ENCODE results near the gene SLC39A12. TPM values are rescaled to one million over a fixed set of nuclear protein-coding genes. Genes with fewer than 3 reads are reported as not detected.

SLC39A12 gene
- total and polyA plus RNA-seq, 10 donors: 0.06 to 0.37 (median 0.11) TPM; not detected in 2

DNA sequence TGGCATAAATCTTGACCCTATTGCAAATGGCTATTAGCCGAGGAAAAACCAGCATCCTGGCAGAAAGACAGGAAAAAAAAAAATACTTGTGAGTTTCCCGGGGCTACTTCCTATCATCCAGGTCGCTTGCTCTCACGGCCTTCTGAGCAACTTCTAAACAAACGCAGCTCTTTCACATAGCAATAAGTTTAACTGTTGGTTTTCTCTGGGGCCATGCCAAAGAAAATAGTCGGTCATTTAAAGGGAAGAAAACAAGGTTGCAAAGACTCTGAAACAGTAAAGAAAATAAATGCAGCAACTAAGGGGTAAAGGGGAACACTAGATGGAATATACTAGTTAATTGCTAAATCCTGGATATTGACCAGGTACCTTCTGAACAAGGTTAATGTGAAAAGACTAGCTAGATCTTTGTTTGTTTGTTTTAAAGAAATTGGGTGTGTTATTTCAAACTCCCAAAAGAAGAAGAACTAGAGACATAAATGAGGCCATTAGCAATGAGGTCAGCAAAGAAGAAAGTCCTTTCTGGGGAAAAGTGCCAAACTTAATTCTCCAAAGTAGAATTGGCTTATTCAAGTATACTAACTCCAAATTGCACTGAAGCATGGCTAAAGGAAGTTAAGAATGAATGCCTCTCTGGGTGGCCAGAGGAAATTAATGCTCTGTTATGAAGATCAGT, 54.2 kb downstream of the SLC39A12 start:
- TF ChIP-seq, protein P1, sequence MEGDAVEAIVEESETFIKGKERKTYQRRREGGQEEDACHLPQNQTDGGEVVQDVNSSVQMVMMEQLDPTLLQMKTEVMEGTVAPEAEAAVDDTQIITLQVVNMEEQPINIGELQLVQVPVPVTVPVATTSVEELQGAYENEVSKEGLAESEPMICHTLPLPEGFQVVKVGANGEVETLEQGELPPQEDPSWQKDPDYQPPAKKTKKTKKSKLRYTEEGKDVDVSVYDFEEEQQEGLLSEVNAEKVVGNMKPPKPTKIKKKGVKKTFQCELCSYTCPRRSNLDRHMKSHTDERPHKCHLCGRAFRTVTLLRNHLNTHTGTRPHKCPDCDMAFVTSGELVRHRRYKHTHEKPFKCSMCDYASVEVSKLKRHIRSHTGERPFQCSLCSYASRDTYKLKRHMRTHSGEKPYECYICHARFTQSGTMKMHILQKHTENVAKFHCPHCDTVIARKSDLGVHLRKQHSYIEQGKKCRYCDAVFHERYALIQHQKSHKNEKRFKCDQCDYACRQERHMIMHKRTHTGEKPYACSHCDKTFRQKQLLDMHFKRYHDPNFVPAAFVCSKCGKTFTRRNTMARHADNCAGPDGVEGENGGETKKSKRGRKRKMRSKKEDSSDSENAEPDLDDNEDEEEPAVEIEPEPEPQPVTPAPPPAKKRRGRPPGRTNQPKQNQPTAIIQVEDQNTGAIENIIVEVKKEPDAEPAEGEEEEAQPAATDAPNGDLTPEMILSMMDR (IDR thresholded peaks at IDR 0.05 in 8 of 11, conservative IDR thresholded peaks at IDR 0.05 in 3 of 11): no peak
- TF ChIP-seq POLR2A (IDR thresholded peaks at IDR 0.05) (no peak), POLR2AphosphoS5 (IDR thresholded peaks at IDR 0.05) (no peak)
- no peak overlapping the region for H3K4me3 ChIP-seq
- no peaks in the 10 kb centered on the region for H3K36me3 ChIP-seq
- no peak overlapping the region for H3K27ac ChIP-seq
- WGBS, 5 donors: 41 to 48% (median 45%) methylated on average over 6 of the region's 6 CpGs
- intact Hi-C loops (cut with DNase I; ENCODE audit: low total_unique reads): no loop called here
- peaks cover 0 to 3% (median 0%) of the 10 kb centered on the region in 6 donors for H3K4me1 ChIP-seq
- no peak for DNase-seq
- H3K9me3 ChIP-seq: no peaks in the 10 kb centered on the region
- no peaks in the 10 kb centered on the region for H3K27me3 ChIP-seq (replicated peaks in 1 of 7)

DNA sequence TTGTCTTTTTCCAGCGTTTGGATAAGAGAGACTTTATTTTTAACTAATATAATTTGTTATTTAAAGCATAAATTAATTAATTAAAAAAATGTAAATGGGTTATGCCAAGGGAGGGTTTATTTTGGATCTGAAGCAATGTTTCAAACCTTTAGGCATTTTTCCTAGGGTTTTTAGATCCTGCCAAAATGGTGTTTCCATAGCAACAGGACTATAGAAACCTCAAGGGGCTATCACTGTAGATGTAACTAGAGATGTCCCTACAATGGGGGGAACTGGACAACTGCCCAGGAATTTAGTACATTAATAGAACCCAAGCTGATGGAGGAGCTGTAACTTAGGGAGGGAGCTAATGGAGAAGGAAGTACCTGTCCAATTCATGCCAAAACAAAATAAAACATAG, 57.3 kb downstream of the SLC39A12 start:
- Histone ChIP-seq H3K4me1 (peaks cover 0 to 3% (median 0%) of the 10 kb centered on the region in 6 donors), H3K9me3 (no peaks in the 10 kb centered on the region), H3K4me3 (no peak overlapping the region), H3K36me3 (no peaks in the 10 kb centered on the region), H3K27ac (no peak overlapping the region), H3K27me3 (replicated peaks in 1 of 7) (no peaks in the 10 kb centered on the region)
- intact Hi-C loops (cut with DNase I; ENCODE audit: low total_unique reads): no loop called here
- no peak for DNase-seq
- TF ChIP-seq, protein P1 (IDR thresholded peaks at IDR 0.05 in 8 of 11, conservative IDR thresholded peaks at IDR 0.05 in 3 of 11): no peak
- TF ChIP-seq POLR2AphosphoS5 (IDR thresholded peaks at IDR 0.05) (no peak), POLR2A (IDR thresholded peaks at IDR 0.05) (no peak)
- 69 to 80% (median 77%) methylated on average over 1 of the region's 1 CpG for WGBS, 5 donors

DNA sequence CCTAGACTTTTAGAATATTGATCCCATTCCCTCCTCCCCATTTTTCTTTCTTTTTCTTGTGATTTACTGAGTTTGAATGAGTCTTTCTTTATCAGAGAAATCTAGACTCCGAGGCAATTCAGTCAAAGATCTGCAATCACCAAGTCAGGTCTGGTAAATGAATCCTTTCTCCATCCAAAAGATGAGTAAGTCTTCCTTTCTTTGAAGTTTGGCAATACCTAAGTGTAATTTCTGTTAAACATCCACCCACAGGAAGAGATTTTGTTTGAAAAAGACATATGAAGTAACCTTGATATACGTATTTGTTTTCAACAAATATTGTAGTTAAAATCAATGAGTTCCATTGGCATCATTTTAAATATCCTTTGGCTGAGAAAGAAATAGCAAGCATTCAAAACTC, 58.3 kb downstream of the SLC39A12 start:
- 49 to 74% (median 62%) methylated on average over 2 of the region's 2 CpGs for WGBS, 5 donors
- H3K27me3 ChIP-seq (replicated peaks in 1 of 7): no peaks in the 10 kb centered on the region
- DNase-seq: no peak
- H3K9me3 ChIP-seq: no peaks in the 10 kb centered on the region
- no peak for TF ChIP-seq POLR2A (IDR thresholded peaks at IDR 0.05)
- TF ChIP-seq, protein P1 (IDR thresholded peaks at IDR 0.05 in 8 of 11, conservative IDR thresholded peaks at IDR 0.05 in 3 of 11): no peak
- no peak for TF ChIP-seq POLR2AphosphoS5 (IDR thresholded peaks at IDR 0.05)
- intact Hi-C loops (cut with DNase I; ENCODE audit: low total_unique reads): no loop called here
- H3K4me1 ChIP-seq: peaks cover 0 to 2% (median 0%) of the 10 kb centered on the region in 6 donors
- no peak overlapping the region for H3K4me3 ChIP-seq
- H3K36me3 ChIP-seq: no peaks in the 10 kb centered on the region
- H3K27ac ChIP-seq: no peak overlapping the region

DNA sequence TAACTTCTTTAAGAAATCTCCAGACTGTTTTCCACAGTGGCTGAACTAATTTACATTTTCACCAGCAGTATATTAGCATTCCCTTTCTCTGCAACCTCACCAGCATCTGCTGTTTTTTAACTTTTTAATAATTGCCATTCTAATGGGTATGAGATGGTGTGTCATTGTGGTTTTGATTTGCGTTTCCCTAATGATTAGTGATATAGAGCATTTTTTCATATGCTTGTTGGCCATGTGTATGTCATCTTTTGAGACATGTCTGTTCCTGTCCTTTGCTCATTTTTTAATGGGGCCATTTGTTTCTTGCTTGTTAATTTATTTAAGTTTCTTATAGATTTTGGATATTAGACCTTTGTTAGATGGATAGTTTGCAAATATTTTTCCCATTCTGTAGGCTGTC, 68.8 kb downstream of the SLC39A12 start:
- no peak for TF ChIP-seq POLR2A (IDR thresholded peaks at IDR 0.05)
- TF ChIP-seq, protein P1 (IDR thresholded peaks at IDR 0.05 in 8 of 11, conservative IDR thresholded peaks at IDR 0.05 in 3 of 11): no peak
- no peak for TF ChIP-seq POLR2AphosphoS5 (IDR thresholded peaks at IDR 0.05)
- DNase-seq: no peak
- H3K27me3 ChIP-seq (replicated peaks in 1 of 7): no peaks in the 10 kb centered on the region
- H3K36me3 ChIP-seq: no peaks in the 10 kb centered on the region
- no peaks in the 10 kb centered on the region for H3K4me1 ChIP-seq
- intact Hi-C loops (cut with DNase I; ENCODE audit: low total_unique reads): no loop called here
- H3K4me3 ChIP-seq: no peak overlapping the region
- peaks cover 3 to 42% (median 35%) of the 10 kb centered on the region in 8 donors for H3K9me3 ChIP-seq
- H3K27ac ChIP-seq: no peak overlapping the region
- WGBS, 5 donors: 65 to 97% (median 81%) methylated on average over 1 of the region's 1 CpG

Data from spleen (tissue), 11 donors.